Ovary (tissue), 9 donors: ENCODE results near the gene IL15RA. TPM values are rescaled to one million over a fixed set of nuclear protein-coding genes. Genes with fewer than 3 reads are reported as not detected.

Experiments used
- DNase-seq, 5 donors: peaks; one replicate each; pipeline ENCODE4 v3.0.0-alpha.2; 2019 to 2020
- H3K27ac ChIP-seq, 2 donors: fragments of 200-600 bp; one replicate each; pipeline versions ENCODE4 v1.5.1 to v1.8.0; 2019 to 2022
- H3K27me3 ChIP-seq: fragments of 200-600 bp; one replicate; pipeline ENCODE4 v1.8.0; 2022
- H3K36me3 ChIP-seq: fragments of 200-600 bp; sonication (generic); one replicate; pipeline ENCODE4 v1.5.1; 2019
- H3K4me1 ChIP-seq: one replicate; pipeline ENCODE4 v1.8.1; 2013; ENCODE audit warnings: mild to moderate bottlenecking, moderate library complexity; ENCODE audit not compliant: insufficient read depth
- H3K4me3 ChIP-seq: fragments of 200-600 bp; sonication (generic); one replicate; pipeline ENCODE4 v1.5.1; 2017
- H3K9me3 ChIP-seq, 2 donors: fragments of 200-600 bp in 1 of 2; sonication (generic) in 1 of 2; one replicate each; pipeline versions ENCODE4 v1.5.1 to v1.8.1; 2013 to 2019; ENCODE audit warnings: mild to moderate bottlenecking in 1 of 2, moderate library complexity in 1 of 2
- EP300 ChIP-seq: sonication (generic); formaldehyde crosslinking; IDR thresholded peaks from one replicate; pipeline ENCODE4 v1.6.1; 2017; ENCODE audit warnings: antibody characterized with exemption
- POLR2A ChIP-seq: fragments of 450-650 bp; IDR thresholded peaks from one replicate; pipeline ENCODE4 v1.6.1; 2017; ENCODE audit warnings: antibody characterized with exemption, mild to moderate bottlenecking, moderate library complexity
- WGBS, 3 donors: extraction: QIAGEN DNeasy Blood & Tissue Kit in 1 of 3; methylation state at CpG; one replicate each; pipeline versions ENCODE4 v1.1.5 to v1.1.7; 2013 to 2017; 5-methylcytosine and 5-hydroxymethylcytosine counted together
- intact Hi-C, 4 donors: fragments of 100-400 bp; cut with DNase I; formaldehyde crosslinking; loops; one replicate each; pipeline versions ENCODE4 v1.11.0 to v1.15.1; 2022 to 2023
- polyA plus RNA-seq, 2 donors: library from polyadenylated mRNA; stranded (reverse); fragments of 200-250 nt in 1 of 2; fragments of 350-450 nt in 1 of 2; fragmentation: Illumina TruSeq in 1 of 2; extraction: RNeasy Lipid Tissue Mini Kit (QIAGEN cat#74804) in 1 of 2; gene quantifications; one replicate each; pipeline ENCODE4 v1.2.3, GENCODE V29; 2013 to 2014
- total RNA-seq, 7 donors: library from RNA; depleted of rRNA in 2 of 7; stranded (reverse); fragments of >200 nt in 2 of 7; fragmentation: NEBNext Ultra II Directional in 3 of 7; extraction: Animal tissue kit (Norgen Biotek cat#: 25700) in 3 of 7; gene quantifications; one replicate each; pipeline versions ENCODE4 v1.1.0 to v1.2.4, GENCODE V29; 2016 to 2023
- TF ChIP-seq, protein P1 (sequence below), 3 donors: fragments of 450-650 bp in 2 of 3; fragments of 200-600 bp in 1 of 3; IDR thresholded peaks; one replicate each; pipeline versions ENCODE4 v1.5.1 to v1.8.0; 2016 to 2022; ENCODE audit warnings: antibody characterized with exemption in 3 of 3, mild to moderate bottlenecking in 1 of 3
- donor health status: DM: no; HTN: no; CAD: no; lungs with moderate emphysema.
- donor health status: DM: no; HTN: no; CAD: no.
- donor health status: Bipolar disorder and iron deficiency.
- donor health status: DM: yes; HTN: yes; CAD: no.
- donor health status: DM: no; HTN: no; CAD: no.
- donor health status: DM: yes; HTN: yes; CAD: no.

The IL15RA gene
- total and polyA plus RNA-seq, 9 donors = 2.7 to 15.2 (median 6.3) TPM

DNA sequence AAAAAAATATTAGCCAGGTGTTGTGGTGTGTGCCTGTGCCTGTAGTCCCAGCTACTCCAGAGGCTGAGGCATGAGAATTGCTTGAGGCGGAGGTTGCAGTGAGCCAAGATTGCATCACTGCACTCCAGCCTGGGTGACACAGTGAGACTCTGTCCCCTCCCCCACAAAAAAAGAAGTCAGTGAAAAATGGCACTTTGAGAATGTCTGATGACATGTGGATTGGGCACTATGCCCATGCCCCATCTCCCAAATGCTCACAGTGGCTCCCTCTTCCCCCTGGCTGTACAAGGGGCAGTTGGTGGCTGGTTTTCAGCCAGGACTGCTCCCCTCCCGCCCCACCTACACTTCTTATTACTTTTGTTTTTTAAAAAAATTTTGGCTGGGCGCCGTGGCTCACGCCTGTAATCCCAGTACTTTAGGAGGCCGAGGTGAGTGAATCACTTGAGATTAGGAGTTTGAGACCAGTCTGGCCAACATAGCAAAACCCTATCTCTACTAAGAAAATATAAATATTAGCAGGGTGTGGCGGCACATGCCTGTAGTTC is 26.1 kb downstream of the IL15RA start:
- Histone ChIP-seq H3K9me3 (no peaks in the 10 kb centered on the region), H3K4me3 (no peak overlapping the region), H3K4me1 (no peaks in the 10 kb centered on the region), H3K27me3 (no peaks in the 10 kb centered on the region), H3K27ac (no peak overlapping the region), H3K36me3 (no peaks in the 10 kb centered on the region)
- intact Hi-C loops = loop anchor here in 1 of 4 donors (10.0 kb wide), 1 partner anchor 64 kb away; no protein-coding TSS in a partner anchor
- TF ChIP-seq EP300 = no peak
- TF ChIP-seq POLR2A = no peak
- TF ChIP-seq, protein P1, sequence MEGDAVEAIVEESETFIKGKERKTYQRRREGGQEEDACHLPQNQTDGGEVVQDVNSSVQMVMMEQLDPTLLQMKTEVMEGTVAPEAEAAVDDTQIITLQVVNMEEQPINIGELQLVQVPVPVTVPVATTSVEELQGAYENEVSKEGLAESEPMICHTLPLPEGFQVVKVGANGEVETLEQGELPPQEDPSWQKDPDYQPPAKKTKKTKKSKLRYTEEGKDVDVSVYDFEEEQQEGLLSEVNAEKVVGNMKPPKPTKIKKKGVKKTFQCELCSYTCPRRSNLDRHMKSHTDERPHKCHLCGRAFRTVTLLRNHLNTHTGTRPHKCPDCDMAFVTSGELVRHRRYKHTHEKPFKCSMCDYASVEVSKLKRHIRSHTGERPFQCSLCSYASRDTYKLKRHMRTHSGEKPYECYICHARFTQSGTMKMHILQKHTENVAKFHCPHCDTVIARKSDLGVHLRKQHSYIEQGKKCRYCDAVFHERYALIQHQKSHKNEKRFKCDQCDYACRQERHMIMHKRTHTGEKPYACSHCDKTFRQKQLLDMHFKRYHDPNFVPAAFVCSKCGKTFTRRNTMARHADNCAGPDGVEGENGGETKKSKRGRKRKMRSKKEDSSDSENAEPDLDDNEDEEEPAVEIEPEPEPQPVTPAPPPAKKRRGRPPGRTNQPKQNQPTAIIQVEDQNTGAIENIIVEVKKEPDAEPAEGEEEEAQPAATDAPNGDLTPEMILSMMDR (IDR thresholded peaks at IDR 0.05) = no peak
- 40 to 41% (median 40%) methylated on average over 7 of the region's 7 CpGs for WGBS, 3 donors
- peak in 2 of 5 donors; percentile 51 to 68 for DNase-seq

DNA sequence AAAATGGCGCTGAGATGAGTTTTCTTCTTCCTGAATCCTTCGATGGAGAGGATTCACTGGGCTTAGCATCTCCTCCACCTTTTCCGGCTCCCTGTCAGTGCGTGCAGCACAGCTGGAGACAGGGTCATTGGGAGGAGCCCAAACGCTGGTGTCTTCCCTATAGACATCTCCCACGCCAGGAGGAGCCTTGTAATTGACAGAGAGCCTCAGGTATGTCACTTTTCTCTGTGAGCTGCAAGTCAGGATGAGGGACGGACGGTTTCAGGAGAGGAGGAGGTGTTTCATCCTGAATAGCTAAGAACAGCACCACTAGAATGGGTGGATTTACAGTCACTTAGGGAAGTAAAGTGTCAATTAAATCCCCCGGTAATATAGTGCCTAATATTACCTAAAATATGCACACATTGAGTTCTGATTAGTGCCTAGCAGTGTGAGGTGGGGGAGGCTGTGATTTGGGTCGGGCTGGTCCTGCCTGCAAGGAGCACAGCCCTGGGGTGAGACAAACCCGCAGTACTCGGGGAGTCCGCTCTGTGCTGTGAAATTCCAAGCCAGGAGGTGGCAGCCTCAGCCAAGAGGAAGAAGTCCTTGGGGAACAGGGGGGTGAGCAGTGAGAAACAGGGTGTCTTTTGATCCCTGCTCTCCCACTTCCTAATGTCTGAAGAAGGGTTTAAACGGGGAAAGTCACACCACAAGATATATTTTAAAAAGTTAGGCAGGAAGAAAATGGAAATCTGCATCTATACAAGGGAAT is 28.2 kb downstream of the IL15RA start:
- Histone ChIP-seq H3K27me3 (no peaks in the 10 kb centered on the region), H3K27ac (no peak overlapping the region), H3K36me3 (no peaks in the 10 kb centered on the region), H3K9me3 (no peaks in the 10 kb centered on the region), H3K4me3 (no peak overlapping the region), H3K4me1 (peaks cover 11% of the 10 kb centered on the region)
- WGBS, 3 donors = 28 to 38% (median 33%) methylated on average over 14 of the region's 14 CpGs
- DNase-seq = peak; percentile 63 to 75 (median 69)
- intact Hi-C loops = loop anchor here in 1 of 4 donors (10.0 kb wide), 1 partner anchor 54 kb away; the partner anchor contains the start of gene FBH1
- TF ChIP-seq EP300 (no peak), POLR2A (no peak)
- TF ChIP-seq, protein P1 (IDR thresholded peaks at IDR 0.05) = peak in 2 of 3 donors; percentile 25 to 44

DNA sequence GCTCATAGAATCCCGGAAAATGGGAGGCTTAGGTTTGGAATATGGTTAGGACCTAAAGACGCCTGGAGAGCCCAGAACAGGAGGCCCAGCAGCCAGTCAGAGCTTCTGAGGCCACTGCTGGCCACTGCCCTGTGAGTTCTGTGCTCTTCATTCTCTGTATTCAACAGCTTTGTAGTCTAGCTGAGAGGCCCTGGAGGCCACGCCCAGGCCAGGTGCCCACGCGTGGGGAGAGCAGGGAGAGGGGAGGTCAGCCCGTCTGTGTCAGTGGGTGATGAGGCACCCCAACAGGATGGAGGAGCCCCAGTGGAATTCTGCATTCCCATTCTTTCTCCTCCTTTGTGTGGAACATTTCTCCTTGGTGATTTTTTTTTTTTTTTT is 29.1 kb downstream of the IL15RA start:
- no peaks in the 10 kb centered on the region for H3K36me3 ChIP-seq
- H3K27ac ChIP-seq = no peak overlapping the region
- no peak for DNase-seq
- no peak for TF ChIP-seq POLR2A
- TF ChIP-seq, protein P1 (IDR thresholded peaks at IDR 0.05) = no peak
- no peak for TF ChIP-seq EP300
- no peaks in the 10 kb centered on the region for H3K27me3 ChIP-seq
- no peaks in the 10 kb centered on the region for H3K9me3 ChIP-seq
- intact Hi-C loops = loop anchor here in 1 of 4 donors (10.0 kb wide), 1 partner anchor 53 kb away; the partner anchor contains the start of gene FBH1
- H3K4me1 ChIP-seq = peaks cover 16% of the 10 kb centered on the region
- 82 to 90% (median 85%) methylated on average over 6 of the region's 6 CpGs for WGBS, 3 donors
- H3K4me3 ChIP-seq = no peak overlapping the region

DNA sequence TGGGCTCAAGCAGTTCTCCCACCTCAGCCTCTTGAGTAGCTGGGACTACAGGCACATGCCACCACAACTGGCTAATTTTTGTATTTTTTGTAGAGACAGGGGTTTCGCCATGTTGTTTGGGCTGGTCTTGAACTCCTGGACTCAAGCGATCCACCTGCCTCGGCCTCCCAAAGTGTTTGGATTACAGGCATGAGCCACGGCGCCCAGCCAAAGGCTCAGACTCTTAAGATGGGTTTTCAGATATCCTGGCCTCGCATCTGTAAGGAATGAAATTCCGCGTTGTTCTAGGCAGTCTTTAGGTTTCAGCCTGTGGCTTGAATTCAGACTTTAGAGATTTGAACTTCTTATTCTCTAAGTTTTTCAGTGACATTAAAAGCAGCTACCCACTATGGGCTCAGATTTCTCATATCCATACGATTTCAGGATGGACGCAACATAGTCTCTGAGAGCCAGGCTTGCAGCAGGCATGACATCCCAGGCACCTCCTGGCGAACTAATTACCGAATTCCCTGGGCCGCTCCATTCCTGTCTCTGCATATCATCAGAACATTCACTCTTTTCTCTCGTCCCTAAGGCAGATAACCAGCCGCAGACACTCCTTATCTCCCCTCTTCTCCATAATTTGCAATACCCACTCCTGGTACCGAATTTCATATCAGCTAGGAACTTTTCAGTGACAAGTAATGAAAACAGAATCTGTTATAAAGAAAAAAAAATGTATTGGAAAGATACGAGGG is 29.7 kb downstream of the IL15RA start:
- peaks cover 16% of the 10 kb centered on the region for H3K4me1 ChIP-seq
- no peaks in the 10 kb centered on the region for H3K9me3 ChIP-seq
- no peaks in the 10 kb centered on the region for H3K27me3 ChIP-seq
- no peak overlapping the region for H3K4me3 ChIP-seq
- TF ChIP-seq POLR2A (no peak), EP300 (no peak)
- TF ChIP-seq, protein P1 (IDR thresholded peaks at IDR 0.05) = no peak
- no peak overlapping the region for H3K27ac ChIP-seq
- H3K36me3 ChIP-seq = no peaks in the 10 kb centered on the region
- DNase-seq = no peak
- WGBS, 3 donors = 92 to 94% (median 93%) methylated on average over 17 of the region's 17 CpGs
- intact Hi-C loops = loop anchor here in 1 of 4 donors (10.0 kb wide), 1 partner anchor 53 kb away; the partner anchor contains the start of gene FBH1
